GM19452 (cell line): ENCODE results near the gene CKMT1A.

Source experiments
- ATAC-seq: cut with Tn5 transposase; IDR thresholded peaks from one replicate; pipeline ENCODE4 v1.9.1; 2021; ENCODE audit not compliant: unreplicated experiment

The CKMT1A gene

GRCh38 chr15:43746903-43747309, 53.2 kb downstream of the CKMT1A start:
- peak; percentile 5 for ATAC-seq

- ATAC-seq = no peak
Measured at GRCh38 chr15:43748376-43748775, 54.7 kb downstream of the CKMT1A start.
